OCI-LY3 (cell line): Measurements from ENCODE around the gene TSKU.

Experiments used
- H2AFZ ChIP-seq: fragments of 200-600, 300-600 bp; shearing (Covaris generic); 2 replicates; pipeline ENCODE4 v1.6.0; 2014; ENCODE audit warnings: antibody characterized with exemption, low read depth, low read length
- H3K27ac ChIP-seq: fragments of 200-600, 300-600 bp; sonication (generic); 2 replicates; pipeline ENCODE4 v1.5.1; 2014; ENCODE audit warnings: mild to moderate bottlenecking, low read length, moderate library complexity, mixed read lengths
- H3K27me3 ChIP-seq: fragments of 200-600, 300-600 bp; sonication (generic); 2 replicates; pipeline ENCODE4 v1.6.1; 2014; ENCODE audit warnings: low read depth, low read length, mixed read lengths
- H3K36me3 ChIP-seq: fragments of 200-600, 300-600 bp; sonication (generic); replicated peaks from 2 replicates; pipeline ENCODE3; 2014; ENCODE audit warnings: low read depth, low read length, mixed read lengths
- H3K4me1 ChIP-seq: fragments of 300-600, 200-600 bp; sonication (generic); 2 replicates; pipeline ENCODE4 v1.6.1; 2014; ENCODE audit warnings: low read length, mixed read lengths
- H3K4me2 ChIP-seq: fragments of 200-600, 300-600 bp; sonication (generic); 2 replicates; pipeline ENCODE4 v1.6.1; 2014; ENCODE audit warnings: low read length, mixed read lengths
- H3K4me3 ChIP-seq: fragments of 300-600, 200-600 bp; sonication (generic); 2 replicates; pipeline ENCODE4 v1.5.1; 2014; ENCODE audit warnings: antibody characterized with exemption, mild to moderate bottlenecking, low read length, moderate library complexity
- H3K79me2 ChIP-seq: fragments of 300-600, 200-600 bp; shearing (Covaris generic); 2 replicates; pipeline ENCODE4 v1.6.1; 2014; ENCODE audit warnings: mild to moderate bottlenecking, low read length, mixed read lengths
- H3K9ac ChIP-seq: fragments of 300-600, 200-600 bp; shearing (Covaris generic); 2 replicates; pipeline ENCODE4 v1.6.0; 2014; ENCODE audit warnings: mild to moderate bottlenecking, low read length, moderate library complexity
- H3K9me3 ChIP-seq: fragments of 200-600, 300-600 bp; shearing (Covaris generic); 2 replicates; pipeline ENCODE4 v1.6.1; 2014; ENCODE audit warnings: low read length, mixed read lengths; ENCODE audit not compliant: insufficient read depth
- H4K20me1 ChIP-seq: fragments of 200-600, 300-600 bp; sonication (generic); 2 replicates; pipeline ENCODE4 v1.6.1; 2016; ENCODE audit warnings: low read length, mixed read lengths; ENCODE audit not compliant: insufficient read depth
- CTCF ChIP-seq: fragments of 200-600, 300-600 bp; sonication (generic); IDR thresholded peaks from 2 replicates; pipeline ENCODE4 v1.5.1; 2014; ENCODE audit warnings: antibody characterized with exemption, low read length, low read depth
- EZH2phosphoT487 ChIP-seq: fragments of 200-600 bp; shearing (Covaris generic); IDR thresholded peaks from 2 replicates; pipeline ENCODE4 v1.6.1; 2018; ENCODE audit warnings: antibody characterized with exemption, mixed run types, low read depth

The TSKU gene

DNA sequence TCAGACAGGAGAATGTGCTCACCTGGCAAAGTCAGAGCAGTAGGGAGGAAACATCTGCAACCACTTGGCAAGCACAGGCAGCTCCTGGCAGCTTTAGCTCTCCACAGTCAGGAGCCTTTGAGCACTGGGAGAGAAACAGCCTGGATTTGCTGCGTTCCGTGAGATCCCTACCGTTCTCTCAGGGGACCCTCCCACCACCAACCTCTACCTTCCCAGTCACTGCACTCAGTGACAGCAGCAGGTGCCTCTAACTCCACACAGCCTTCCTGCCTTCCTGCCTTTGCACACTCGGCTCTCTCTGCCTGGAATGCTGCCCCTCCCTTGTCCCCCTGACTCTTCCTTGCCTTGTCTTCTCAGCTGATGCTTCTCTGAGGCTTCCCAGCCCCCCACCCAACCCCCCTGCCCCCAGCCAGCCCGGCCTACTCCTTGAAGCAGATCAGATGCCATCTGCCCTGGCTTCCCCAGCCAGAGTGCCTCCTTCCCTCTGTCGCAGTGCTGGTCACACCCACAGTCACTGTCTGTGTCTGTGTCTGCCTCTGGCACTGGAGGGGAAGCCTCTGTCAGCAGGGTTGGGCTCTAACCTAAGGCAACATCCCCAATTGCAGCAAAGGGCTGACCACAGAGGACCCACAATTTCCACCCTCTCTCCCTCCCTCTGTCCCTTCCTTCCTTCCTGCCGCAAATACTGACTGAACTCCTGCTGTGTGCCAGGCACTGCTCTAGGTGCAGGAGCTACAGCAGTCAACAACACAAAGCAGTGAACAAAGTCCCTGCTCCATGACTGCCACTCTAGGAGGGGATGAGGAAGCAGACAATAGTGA is 14.9 kb upstream of the TSKU start:
- no peak overlapping the region for H3K27ac ChIP-seq
- no peaks in the 10 kb centered on the region for H3K36me3 ChIP-seq
- H3K4me2 ChIP-seq = no peak overlapping the region
- H3K79me2 ChIP-seq = no peaks in the 10 kb centered on the region
- TF ChIP-seq EZH2phosphoT487 = no peak
- TF ChIP-seq CTCF = no peak
- H3K27me3 ChIP-seq = 0 out of 2 replicates have a peak, but pooled peaks cover 3% of the 10 kb centered on the region
- H3K4me1 ChIP-seq = no peaks in the 10 kb centered on the region
- H4K20me1 ChIP-seq = no peaks in the 10 kb centered on the region
- H2AFZ ChIP-seq = no peak overlapping the region
- no peak overlapping the region for H3K9ac ChIP-seq
- no peak overlapping the region for H3K4me3 ChIP-seq
- H3K9me3 ChIP-seq = no peaks in the 10 kb centered on the region

DNA sequence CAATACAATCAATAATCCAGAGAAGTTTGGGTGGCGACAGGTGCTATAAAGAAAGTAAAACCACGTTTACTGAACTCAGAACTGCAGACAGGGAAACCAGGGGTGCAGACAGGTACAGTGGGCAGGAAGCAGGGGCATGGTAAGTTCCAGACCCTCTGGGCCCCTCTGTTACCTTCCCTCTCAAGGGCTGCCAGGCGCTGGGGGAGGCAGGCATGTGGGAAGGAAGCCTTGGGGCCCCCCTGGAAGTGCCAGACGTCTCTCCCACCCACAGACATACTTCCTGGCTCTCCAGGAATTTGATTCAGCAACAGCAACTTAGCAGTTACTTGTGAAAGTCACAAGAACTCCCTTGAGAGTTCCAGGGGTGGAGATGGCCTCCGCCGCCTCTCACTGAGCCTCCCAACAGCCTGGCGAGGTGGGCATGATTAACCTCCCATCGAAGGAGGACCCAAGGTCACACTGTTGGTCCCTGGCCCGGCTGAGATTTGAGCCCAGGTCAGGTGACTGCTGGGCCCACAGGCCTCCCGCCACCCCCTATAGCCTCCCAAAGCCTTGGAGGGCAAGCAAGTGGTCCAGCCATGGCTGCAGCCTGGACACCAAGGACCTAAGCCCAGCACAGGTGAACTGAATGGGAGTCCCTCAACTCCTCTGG is 14.1 kb upstream of the TSKU start:
- H3K79me2 ChIP-seq = no peaks in the 10 kb centered on the region

GRCh38 chr11:76769645-76770586 is 13.2 kb upstream of the TSKU start:
- Histone ChIP-seq H3K27ac (no peak overlapping the region), H3K79me2 (no peaks in the 10 kb centered on the region), H3K4me3 (no peak overlapping the region), H4K20me1 (no peaks in the 10 kb centered on the region), H3K4me1 (no peaks in the 10 kb centered on the region), H2AFZ (no peak overlapping the region), H3K36me3 (no peaks in the 10 kb centered on the region), H3K9ac (no peak overlapping the region), H3K9me3 (no peaks in the 10 kb centered on the region), H3K27me3 (0 out of 2 replicates have a peak, but pooled peaks cover 3% of the 10 kb centered on the region), H3K4me2 (no peak overlapping the region)
- TF ChIP-seq EZH2phosphoT487 (no peak), CTCF (no peak)

More for the DNA sequence above, 14.1 kb upstream of the TSKU start:
- H3K36me3 ChIP-seq = no peaks in the 10 kb centered on the region
- H3K4me1 ChIP-seq = no peaks in the 10 kb centered on the region
- H3K9ac ChIP-seq = no peak overlapping the region
- H3K27ac ChIP-seq = no peak overlapping the region
- no peak overlapping the region for H3K4me3 ChIP-seq
- TF ChIP-seq EZH2phosphoT487 (no peak), CTCF (no peak)
- H3K9me3 ChIP-seq = no peaks in the 10 kb centered on the region
- 0 out of 2 replicates have a peak, but pooled peaks cover 3% of the 10 kb centered on the region for H3K27me3 ChIP-seq
- H2AFZ ChIP-seq = no peak overlapping the region
- no peak overlapping the region for H3K4me2 ChIP-seq
- no peaks in the 10 kb centered on the region for H4K20me1 ChIP-seq
